Gastroesophageal sphincter (tissue), 3 donors: Measurements from ENCODE around the gene FOXO6.
A peak's percentile ranks its signal among the peaks of the same experiment; 100 is the strongest.

ENCODE experiments used
- CTCF ChIP-seq, 4 experiments: fragments of 200-600 bp in 2 of 4; fragments of 450-650 bp in 2 of 4; sonication (generic) in 1 of 4; IDR thresholded peaks; one replicate each; pipeline ENCODE4 v1.5.1; 2017 to 2019; ENCODE audit warnings: antibody characterized with exemption in 4 of 4, mild to moderate bottlenecking in 2 of 4, moderate library complexity in 2 of 4
- POLR2A ChIP-seq, 2 donors: fragments of 450-650 bp; IDR thresholded peaks; one replicate each; pipeline ENCODE4 v1.6.1; 2017; ENCODE audit warnings: antibody characterized with exemption in 2 of 2, mild to moderate bottlenecking in 2 of 2, moderate library complexity in 1 of 2
- POLR2AphosphoS5 ChIP-seq: sonication (generic); formaldehyde crosslinking; IDR thresholded peaks from one replicate; pipeline ENCODE4 v1.6.1; 2017; ENCODE audit warnings: antibody characterized with exemption

- TF ChIP-seq CTCF (IDR thresholded peaks at IDR 0.05), result peak in 1 of 4 experiments; percentile 0
- no peak for TF ChIP-seq POLR2A (IDR thresholded peaks at IDR 0.05)
- TF ChIP-seq POLR2AphosphoS5, result no peak
Observed at GRCh38 chr1:41417335-41417682, 56.1 kb downstream of the FOXO6 start.
